ENCODE data around the gene TTC7B.

The TTC7B gene

DNA sequence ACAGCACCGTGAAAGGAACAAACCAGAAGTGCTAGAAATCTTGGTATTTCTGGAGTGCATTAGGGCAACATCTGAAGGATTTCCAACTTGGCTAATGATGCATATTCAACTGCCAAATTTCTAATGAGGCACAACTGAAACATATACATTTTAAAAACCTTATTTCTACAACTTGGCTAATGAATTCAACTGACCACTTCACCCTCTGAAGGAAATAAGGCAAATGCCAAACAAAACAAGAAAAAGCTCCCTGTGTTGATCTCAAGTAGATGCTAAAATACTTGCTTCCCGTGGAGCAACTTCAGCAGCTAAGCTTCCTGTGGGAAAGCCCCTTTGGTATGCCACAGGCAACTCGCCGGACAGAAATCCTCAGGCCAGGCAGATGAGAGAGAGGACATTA is 167.1 kb downstream of the TTC7B start:
- TF ChIP-seq MYC (IDR thresholded peaks at IDR 0.05; ENCODE audit: low read depth, low read length): no peak
- no peak for TF ChIP-seq POLR2A (IDR thresholded peaks at IDR 0.05; ENCODE audit: extremely low read depth, insufficient read length)
- TF ChIP-seq, protein P1, sequence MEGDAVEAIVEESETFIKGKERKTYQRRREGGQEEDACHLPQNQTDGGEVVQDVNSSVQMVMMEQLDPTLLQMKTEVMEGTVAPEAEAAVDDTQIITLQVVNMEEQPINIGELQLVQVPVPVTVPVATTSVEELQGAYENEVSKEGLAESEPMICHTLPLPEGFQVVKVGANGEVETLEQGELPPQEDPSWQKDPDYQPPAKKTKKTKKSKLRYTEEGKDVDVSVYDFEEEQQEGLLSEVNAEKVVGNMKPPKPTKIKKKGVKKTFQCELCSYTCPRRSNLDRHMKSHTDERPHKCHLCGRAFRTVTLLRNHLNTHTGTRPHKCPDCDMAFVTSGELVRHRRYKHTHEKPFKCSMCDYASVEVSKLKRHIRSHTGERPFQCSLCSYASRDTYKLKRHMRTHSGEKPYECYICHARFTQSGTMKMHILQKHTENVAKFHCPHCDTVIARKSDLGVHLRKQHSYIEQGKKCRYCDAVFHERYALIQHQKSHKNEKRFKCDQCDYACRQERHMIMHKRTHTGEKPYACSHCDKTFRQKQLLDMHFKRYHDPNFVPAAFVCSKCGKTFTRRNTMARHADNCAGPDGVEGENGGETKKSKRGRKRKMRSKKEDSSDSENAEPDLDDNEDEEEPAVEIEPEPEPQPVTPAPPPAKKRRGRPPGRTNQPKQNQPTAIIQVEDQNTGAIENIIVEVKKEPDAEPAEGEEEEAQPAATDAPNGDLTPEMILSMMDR (IDR thresholded peaks at IDR 0.05; ENCODE audit: low read depth, low read length): no peak
- TF ChIP-seq, protein P2, sequence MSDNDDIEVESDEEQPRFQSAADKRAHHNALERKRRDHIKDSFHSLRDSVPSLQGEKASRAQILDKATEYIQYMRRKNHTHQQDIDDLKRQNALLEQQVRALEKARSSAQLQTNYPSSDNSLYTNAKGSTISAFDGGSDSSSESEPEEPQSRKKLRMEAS (IDR thresholded peaks at IDR 0.05; ENCODE audit: low read depth, low read length): no peak
- no peak for DNase-seq (ENCODE audit: low read depth)
- no peak overlapping the region for H3K4me3 ChIP-seq (ENCODE audit: low read depth, low read length)

DNA sequence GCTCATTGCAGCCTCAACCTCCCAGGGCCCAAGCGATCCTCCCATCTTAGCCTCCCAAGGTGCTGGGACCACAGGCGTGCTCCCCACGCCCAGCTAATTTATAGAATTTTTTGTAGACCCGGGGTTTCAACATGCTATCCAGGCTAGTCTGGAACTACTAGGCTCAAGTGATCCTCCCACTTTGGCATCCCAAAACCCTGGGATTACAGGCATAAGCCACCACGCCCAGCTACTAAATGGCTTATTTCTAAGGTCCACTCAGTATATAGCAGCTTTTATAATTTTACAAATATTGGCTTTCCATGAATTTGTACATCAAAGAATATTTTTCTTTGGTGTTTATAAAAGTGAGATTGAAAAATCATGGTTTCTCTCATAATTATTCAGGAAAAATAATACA is 167.8 kb downstream of the TTC7B start:
- DNase-seq (ENCODE audit: low read depth): no peak
- no peak overlapping the region for H3K4me3 ChIP-seq (ENCODE audit: low read depth, low read length)
- TF ChIP-seq, protein P1 (IDR thresholded peaks at IDR 0.05; ENCODE audit: low read depth, low read length): no peak
- TF ChIP-seq MYC (IDR thresholded peaks at IDR 0.05; ENCODE audit: low read depth, low read length): no peak

DNA sequence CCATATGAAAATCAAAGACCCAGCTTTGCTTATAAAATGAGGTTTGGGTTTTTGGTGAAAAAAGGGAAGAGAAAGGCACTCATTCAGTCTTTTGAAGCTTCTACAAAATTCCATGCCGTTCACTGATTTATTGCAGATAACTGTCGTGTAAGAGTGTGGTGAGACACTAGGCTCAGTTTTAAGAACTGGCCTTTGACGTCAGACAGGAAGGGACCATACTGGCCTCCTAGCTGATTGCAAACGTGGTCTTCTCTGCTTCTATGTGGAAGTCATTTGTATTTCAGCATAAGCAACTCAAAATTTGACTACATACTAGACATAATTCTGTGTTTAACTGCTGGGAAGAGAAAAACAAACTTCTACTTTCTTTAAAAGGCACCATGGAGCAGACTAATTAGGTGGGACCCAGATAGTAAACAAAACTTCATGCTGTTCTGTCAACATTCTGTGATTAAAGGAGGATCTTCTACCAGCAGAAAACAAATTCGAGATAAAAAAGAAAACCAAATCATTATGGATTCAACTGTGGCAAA is 168.7 kb downstream of the TTC7B start:
- H3K4me3 ChIP-seq (ENCODE audit: low read depth, low read length): no peak overlapping the region
- TF ChIP-seq POLR2A (IDR thresholded peaks at IDR 0.05; ENCODE audit: extremely low read depth, insufficient read length) (no peak), MYC (IDR thresholded peaks at IDR 0.05; ENCODE audit: low read depth, low read length) (no peak)
- TF ChIP-seq, protein P2 (IDR thresholded peaks at IDR 0.05; ENCODE audit: low read depth, low read length): no peak
- TF ChIP-seq, protein P1 (IDR thresholded peaks at IDR 0.05; ENCODE audit: low read depth, low read length): no peak
- peak; percentile 62 for DNase-seq (ENCODE audit: low read depth)

DNA sequence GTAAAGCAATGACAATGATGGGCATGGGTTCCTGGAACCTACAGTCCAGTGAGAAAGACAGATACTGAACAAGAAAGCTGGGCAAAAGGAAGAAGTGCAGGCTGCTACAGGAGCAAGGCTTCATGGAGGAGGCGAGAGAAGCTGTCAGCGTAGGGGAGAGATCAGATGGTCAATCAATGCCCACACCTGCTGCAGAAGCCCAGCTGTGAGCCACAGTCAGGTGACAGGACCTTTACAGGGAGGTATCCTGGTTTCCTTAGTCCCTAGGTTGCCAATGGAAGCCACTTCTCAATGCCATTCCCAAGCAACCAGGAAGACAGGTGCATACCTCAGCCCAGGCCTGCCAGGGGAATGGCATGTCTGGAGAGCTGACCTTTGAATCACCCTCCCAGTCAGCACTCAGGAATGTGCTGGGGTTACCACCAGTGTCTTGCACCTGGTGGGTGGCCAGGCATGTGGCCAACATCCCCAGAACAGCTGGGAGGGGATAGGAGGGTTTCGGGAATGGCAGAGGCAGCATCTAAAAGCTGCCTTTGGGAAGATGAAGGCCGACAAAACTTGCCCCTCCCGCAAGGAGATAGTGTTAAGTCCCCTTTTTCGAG is 170.3 kb downstream of the TTC7B start:
- no peak for DNase-seq (ENCODE audit: low read depth)
- TF ChIP-seq, protein P1 (IDR thresholded peaks at IDR 0.05; ENCODE audit: low read depth, low read length): no peak
- TF ChIP-seq POLR2A (IDR thresholded peaks at IDR 0.05; ENCODE audit: extremely low read depth, insufficient read length): no peak
- no peak for TF ChIP-seq MYC (IDR thresholded peaks at IDR 0.05; ENCODE audit: low read depth, low read length)
- TF ChIP-seq, protein P2 (IDR thresholded peaks at IDR 0.05; ENCODE audit: low read depth, low read length): no peak
- H3K4me3 ChIP-seq (ENCODE audit: low read depth, low read length): no peak overlapping the region

DNA sequence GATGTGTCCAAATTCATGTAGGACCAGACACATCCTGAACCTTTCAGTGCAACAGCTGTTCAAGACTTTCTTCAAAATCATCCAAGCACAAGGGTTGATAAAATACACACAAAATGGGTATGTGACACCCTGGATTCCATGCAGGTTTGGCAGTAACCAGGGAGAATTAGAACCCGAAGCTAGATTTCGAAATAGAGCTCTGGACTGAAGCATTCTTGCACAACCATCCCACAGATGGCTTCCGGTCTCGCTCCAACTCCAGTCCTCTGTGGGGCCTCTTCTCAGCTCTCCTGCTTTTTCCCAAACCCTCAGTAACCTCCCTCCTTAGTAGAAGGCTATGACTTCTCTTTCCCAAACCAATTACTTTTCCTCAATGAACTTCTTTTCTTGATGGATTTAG is 171.3 kb downstream of the TTC7B start:
- peak overlapping the region; percentile 18 for H3K4me3 ChIP-seq (ENCODE audit: low read depth, low read length)
- DNase-seq (ENCODE audit: low read depth): peak; percentile 89
- TF ChIP-seq MYC (IDR thresholded peaks at IDR 0.05; ENCODE audit: low read depth, low read length): peak; percentile 51; the same call in 1 of the 2 replicates
- TF ChIP-seq, protein P2 (IDR thresholded peaks at IDR 0.05; ENCODE audit: low read depth, low read length): peak; percentile 12; the same call in 1 of the 2 replicates
- TF ChIP-seq, protein P1 (IDR thresholded peaks at IDR 0.05; ENCODE audit: low read depth, low read length): no peak

Measured in NB4 (cell line).